H7 (cell line): Measurements from ENCODE around the gene TSHZ1. TPM values are rescaled to one million over a fixed set of nuclear protein-coding genes. Genes with fewer than 3 reads are reported as not detected.

ENCODE experiments used
- DNase-seq: peaks from one replicate; pipeline ENCODE4 v3.0.0; 2012
- H3K27me3 ChIP-seq: 2 replicates; pipeline ENCODE4 v1.6.0; 2011; ENCODE audit warnings: mild to moderate bottlenecking, low read length; ENCODE audit not compliant: control insufficient read depth, insufficient read depth
- H3K36me3 ChIP-seq: replicated peaks from 2 replicates; pipeline ENCODE4 v1.5.1; 2011; ENCODE audit warnings: low read length; ENCODE audit not compliant: control insufficient read depth, insufficient read depth
- H3K4me3 ChIP-seq: 2 replicates; pipeline ENCODE4 v1.5.1; 2011; ENCODE audit warnings: low read depth, mild to moderate bottlenecking, control low read depth, low read length, moderate library complexity; ENCODE audit not compliant: insufficient read depth
- total RNA-seq: library from RNA; depleted of rRNA; stranded (reverse); fragments of >200 nt; shearing (Covaris generic); gene quantifications from 2 replicates; pipeline ENCODE4 v1.2.3, GENCODE V29; 2014

The TSHZ1 gene
- total RNA-seq, 1 experiment from 2014 or later: 4.6 TPM

GRCh38 chr18:75209129-75209950, 1.3 kb upstream of the TSHZ1 start, which contains the start of gene PTGR3:
PTGR3 (minus strand) TSS chr18:75209139; CDS start chr18:75209058, 81 bp downstream.
- H3K4me3 ChIP-seq: peak within 1 kb of the TSS; percentile 80
- DNase-seq: peak; percentile 92
- H3K36me3 ChIP-seq: no peaks in the 10 kb centered on the region
- H3K27me3 ChIP-seq: peaks cover 66% of the 10 kb centered on the region

DNA sequence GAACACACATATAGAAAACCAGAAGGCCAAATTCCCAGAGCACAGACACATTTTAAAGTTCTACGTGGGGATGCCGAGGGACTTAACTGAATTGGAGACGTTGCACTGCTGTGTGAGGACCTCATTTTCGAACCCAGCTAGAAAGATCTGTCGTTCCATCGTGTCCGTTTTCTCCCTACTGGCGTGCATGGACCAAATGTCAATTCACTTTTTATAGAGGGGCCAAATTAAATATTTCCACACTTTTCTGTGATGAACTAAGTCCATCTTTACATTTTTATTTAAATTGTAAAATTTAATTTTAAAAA, 692 bp upstream of the TSHZ1 start:
- Histone ChIP-seq H3K36me3 (no peaks in the 10 kb centered on the region), H3K27me3 (peaks cover 60% of the 10 kb centered on the region), H3K4me3 (peak overlapping the region; percentile 80)
- DNase-seq: no peak

GRCh38 chr18:75211002-75211621, 515 bp downstream of the TSHZ1 start:
- Histone ChIP-seq H3K27me3 (peaks cover 49% of the 10 kb centered on the region), H3K36me3 (no peaks in the 10 kb centered on the region), H3K4me3 (peak overlapping the region; percentile 80)
- DNase-seq: peak; percentile 81

DNA sequence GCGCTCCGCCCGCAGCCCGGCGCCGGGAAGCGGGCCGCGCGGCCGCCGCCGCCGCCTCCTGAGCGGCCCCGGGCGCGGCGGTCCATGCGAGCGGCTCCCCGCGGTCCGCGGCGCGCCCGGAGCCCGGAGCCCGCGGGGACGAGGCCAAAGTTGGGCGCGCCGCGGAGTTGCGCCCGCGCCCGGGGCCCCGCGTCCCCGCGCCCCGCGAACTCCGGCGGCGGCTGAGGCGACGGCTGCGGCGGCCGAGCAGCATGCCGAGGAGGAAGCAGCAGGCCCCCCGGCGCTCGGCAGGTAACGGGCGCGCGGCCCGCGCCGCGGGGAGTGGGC, 992 bp downstream of the TSHZ1 start:
- DNase-seq: no peak
- Histone ChIP-seq H3K36me3 (no peaks in the 10 kb centered on the region), H3K27me3 (peaks cover 44% of the 10 kb centered on the region), H3K4me3 (peak overlapping the region; percentile 58)

DNA sequence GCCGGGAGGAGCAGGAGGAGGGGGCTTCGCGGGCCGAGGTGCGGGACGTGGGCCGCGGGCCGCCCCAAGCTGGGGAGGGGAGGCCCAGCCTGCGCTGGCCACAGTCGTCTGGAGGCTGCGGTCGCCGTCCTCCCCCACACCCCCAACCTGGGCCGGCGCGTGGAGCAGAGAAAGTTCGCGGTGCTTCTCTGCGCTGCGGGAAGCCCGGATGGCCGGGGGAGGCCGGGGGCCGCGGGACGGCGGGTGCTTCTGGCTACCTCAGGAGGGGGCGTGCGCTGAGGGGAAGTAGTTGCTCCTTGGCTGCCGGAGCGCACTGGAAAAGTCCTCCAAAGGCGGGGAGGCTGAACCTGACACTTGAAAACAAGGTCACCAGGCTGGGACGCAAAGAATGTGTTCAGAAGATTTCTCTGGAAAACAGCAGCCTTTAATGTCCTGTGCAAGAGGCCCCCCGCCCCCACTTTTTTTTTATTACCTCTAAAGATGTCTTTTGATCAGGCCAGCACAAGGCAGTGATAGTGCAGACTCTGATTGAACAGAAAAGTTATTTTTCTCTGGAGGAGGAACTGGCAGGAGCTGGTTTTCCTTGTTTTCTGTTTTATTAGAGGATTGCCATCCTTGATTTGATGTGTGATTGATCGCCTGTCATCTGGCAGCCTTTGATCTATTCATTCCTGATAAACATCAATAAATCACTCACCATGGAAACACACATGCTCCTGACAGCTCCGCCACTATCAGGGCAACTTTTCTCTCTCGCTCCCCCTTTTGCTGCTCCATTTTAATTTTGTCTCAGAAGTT, 1.6 kb downstream of the TSHZ1 start:
- peak overlapping the region; percentile 58 for H3K4me3 ChIP-seq
- peak; percentile 84 for DNase-seq
- H3K27me3 ChIP-seq: peaks cover 39% of the 10 kb centered on the region
- no peaks in the 10 kb centered on the region for H3K36me3 ChIP-seq

DNA sequence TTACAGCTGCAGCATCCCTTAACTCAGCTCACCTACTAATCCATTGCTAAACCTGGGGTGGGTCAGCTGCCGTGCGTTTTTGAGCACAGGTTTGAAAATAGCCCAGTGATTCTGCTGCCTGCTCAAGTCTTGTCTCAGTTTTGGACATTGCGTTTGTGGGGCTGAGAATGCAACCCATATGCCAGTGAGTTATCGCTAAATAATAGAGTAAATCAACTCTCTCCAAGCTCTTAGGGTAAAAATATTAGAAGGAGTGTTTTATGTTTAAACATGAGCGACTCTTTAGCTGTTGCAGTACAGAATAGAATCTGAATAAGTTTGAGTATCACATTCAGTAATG, 2.1 kb downstream of the TSHZ1 start:
- no peaks in the 10 kb centered on the region for H3K36me3 ChIP-seq
- no peak for DNase-seq
- H3K4me3 ChIP-seq: no peak overlapping the region
- H3K27me3 ChIP-seq: peaks cover 33% of the 10 kb centered on the region

DNA sequence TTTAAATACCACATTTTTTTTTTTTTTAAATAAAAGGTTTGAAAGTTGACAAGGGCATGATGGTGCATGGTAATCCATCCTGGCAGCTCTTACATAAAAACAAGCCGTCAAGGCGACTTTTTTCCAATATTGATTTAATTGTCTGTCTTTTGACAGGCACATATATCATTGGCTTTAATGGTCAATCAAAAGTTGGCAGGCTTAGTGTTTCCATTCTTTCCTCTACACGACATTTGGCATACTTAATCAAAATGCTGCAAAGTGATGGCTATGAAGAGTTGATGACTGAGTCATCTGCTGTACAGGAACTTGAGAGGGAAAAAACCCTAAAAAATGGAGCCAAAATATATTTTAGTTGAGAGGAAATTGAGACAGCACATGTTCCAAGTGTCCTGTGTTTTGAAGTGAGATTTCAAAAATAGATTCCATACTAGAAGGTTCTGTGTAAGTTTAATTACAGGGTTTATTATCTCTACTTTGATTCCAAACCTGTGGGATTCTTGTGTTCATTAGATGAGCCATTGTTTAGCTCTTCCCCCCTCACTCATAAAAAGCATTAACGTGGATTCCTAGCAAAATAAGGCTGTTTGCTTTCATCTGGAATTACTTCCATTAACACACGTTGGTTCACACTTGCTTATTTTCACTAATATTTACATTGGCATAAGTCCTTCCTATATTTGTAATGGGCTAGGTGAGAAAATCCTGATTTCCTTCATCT, 3.2 kb downstream of the TSHZ1 start:
- no peak for DNase-seq
- Histone ChIP-seq H3K4me3 (no peak overlapping the region), H3K36me3 (no peaks in the 10 kb centered on the region), H3K27me3 (peaks cover 27% of the 10 kb centered on the region)

DNA sequence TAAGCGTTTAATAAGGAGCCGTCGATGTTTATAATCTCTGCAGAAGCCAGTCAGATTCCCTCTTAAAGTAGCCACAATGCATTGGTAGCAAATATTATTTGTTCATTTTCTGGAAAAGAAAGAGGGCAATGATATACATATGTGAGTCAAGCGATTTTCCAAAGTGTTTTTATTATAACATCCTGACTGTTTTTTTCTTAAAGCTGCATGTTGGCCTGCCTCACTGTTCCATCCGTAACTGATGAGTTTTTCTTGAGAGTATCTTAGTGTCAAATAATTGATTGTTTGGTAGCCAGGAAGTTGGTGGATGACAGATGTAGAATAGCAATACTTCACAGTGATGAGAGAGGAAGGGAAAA, 3.7 kb downstream of the TSHZ1 start:
- peaks cover 27% of the 10 kb centered on the region for H3K27me3 ChIP-seq
- H3K4me3 ChIP-seq: no peak overlapping the region
- no peak for DNase-seq
- H3K36me3 ChIP-seq: no peaks in the 10 kb centered on the region

GRCh38 chr18:75214766-75215510, 4.3 kb downstream of the TSHZ1 start:
- no peak overlapping the region for H3K4me3 ChIP-seq
- DNase-seq: no peak
- H3K36me3 ChIP-seq: no peaks in the 10 kb centered on the region
- peaks cover 27% of the 10 kb centered on the region for H3K27me3 ChIP-seq

DNA sequence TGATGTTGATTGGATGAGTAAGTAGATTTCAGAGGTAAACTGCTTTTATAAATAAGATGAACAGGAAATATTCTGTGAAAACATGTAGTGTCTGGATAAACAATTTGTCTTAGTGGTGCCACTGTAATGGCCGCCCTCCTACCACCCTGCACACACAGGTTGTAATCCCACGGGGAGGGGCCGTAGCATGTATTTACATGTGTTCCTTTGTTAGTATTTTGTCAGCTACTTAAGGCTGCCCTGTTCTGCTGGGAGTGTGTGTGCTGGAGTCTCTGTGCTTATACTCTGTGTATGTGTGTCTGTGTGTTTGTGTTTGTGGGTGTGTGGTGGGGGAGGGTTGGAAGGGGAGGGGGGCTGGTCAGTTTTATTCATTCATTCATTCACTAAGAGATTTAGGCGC, 5.1 kb downstream of the TSHZ1 start:
- peaks cover 21% of the 10 kb centered on the region for H3K27me3 ChIP-seq
- no peak for DNase-seq
- no peak overlapping the region for H3K4me3 ChIP-seq
- H3K36me3 ChIP-seq: no peaks in the 10 kb centered on the region

DNA sequence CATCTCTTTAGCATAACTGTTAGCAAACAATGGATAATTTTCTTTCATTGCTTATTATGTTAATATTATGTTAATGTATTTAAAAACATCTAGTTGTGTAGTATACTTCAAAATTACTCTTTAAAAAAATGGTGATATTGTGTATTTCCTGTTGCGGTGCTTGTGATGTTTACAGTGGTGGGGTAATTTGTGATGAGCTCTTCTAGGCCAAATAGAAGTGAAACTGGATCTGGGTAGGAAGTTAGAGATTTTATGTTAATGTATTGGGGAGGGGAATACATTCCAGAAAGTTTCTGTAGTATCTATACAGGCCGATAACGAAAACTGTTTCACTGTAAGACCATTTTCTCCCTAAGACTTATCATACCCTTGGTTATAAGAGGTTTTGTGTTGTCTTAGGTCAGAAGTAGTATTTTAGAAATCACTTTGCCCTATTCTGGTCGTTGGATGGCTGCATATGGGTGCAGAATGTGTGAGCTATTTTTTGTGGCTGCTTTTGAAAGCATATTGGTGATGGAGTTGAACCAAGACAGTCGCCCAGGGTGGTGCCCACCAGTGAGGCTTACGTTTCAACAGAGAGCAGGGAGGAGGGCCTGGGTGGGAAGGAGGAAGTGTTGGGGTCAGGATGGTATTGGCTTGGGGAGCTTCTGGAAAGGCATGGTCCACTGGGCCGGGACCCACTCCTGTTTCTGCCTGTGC, 5.8 kb downstream of the TSHZ1 start:
- Histone ChIP-seq H3K4me3 (no peak overlapping the region), H3K27me3 (peaks cover 17% of the 10 kb centered on the region; the same call in 1 of the 2 replicates)

GRCh38 chr18:75216911-75217689, 6.5 kb downstream of the TSHZ1 start:
- Histone ChIP-seq H3K27me3 (peaks cover 13% of the 10 kb centered on the region; the same call in 1 of the 2 replicates), H3K36me3 (no peaks in the 10 kb centered on the region), H3K4me3 (no peak overlapping the region)
- no peak for DNase-seq

More for the DNA sequence above, 5.8 kb downstream of the TSHZ1 start:
- H3K36me3 ChIP-seq: no peaks in the 10 kb centered on the region
- no peak for DNase-seq
